ENCODE results near the gene IGHMBP2. TPM values are rescaled to one million over a fixed set of nuclear protein-coding genes. Genes with fewer than 3 reads are reported as not detected.

IGHMBP2 gene
- total RNA-seq, 1 experiment from 2014 or later, result 27.8 TPM

- CTCF ChIA-PET, result no interaction called here
- no peaks in the 10 kb centered on the region for H3K27me3 ChIP-seq (ENCODE audit: control insufficient read depth, insufficient read depth, low read length)
- H3K4me3 ChIP-seq (ENCODE audit: low read depth in 2 of 2, low read length in 2 of 2), result no peak overlapping the region
- intact Hi-C loops (cut with micrococcal nuclease; ENCODE audit: unreplicated experiment), result no loop called here
- no peak for TF ChIP-seq POLR2AphosphoS5 (IDR thresholded peaks at IDR 0.05; ENCODE audit: low read depth, low read length)
- TF ChIP-seq SIN3A (IDR thresholded peaks at IDR 0.05; ENCODE audit: borderline replicate concordance, insufficient read depth, low read depth, low read length), result no peak
- TF ChIP-seq REST (IDR thresholded peaks at IDR 0.05; ENCODE audit: insufficient read depth in 1 of 2, low read depth in 2 of 2, low read length in 1 of 2), result no peak
- no peak for TF ChIP-seq TCF7L2 (IDR thresholded peaks at IDR 0.05; ENCODE audit: low read depth, low read length)
- TF ChIP-seq CTCF (IDR thresholded peaks at IDR 0.05), result no peak
- no peak overlapping the region for H3K27ac ChIP-seq (ENCODE audit: low read length)
- no peaks in the 10 kb centered on the region for H3K36me3 ChIP-seq (ENCODE audit: control insufficient read depth, insufficient read depth, low read length)
- DNase-seq (ENCODE audit: low read depth, low spot score) (no peak), ATAC-seq (no peak; the same call in 1 of the 2 replicates)
- POLR2A ChIA-PET, result interaction anchor here (0.5 to 0.6 kb wide), 2 partner anchors 100 to 246 kb away, joined by 8 to 17 read pairs; no protein-coding TSS in a partner anchor
- peaks cover under 1% of the 10 kb centered on the region; the same call in 1 of the 2 replicates for H3K4me1 ChIP-seq (ENCODE audit: control insufficient read depth, insufficient read depth, low read length)
- BruUV-seq (replicated peaks), result no TSS peak
- H3K9me3 ChIP-seq (ENCODE audit: control insufficient read depth, insufficient read depth, low read depth, low read length), result 0 out of 2 replicates have a peak, but pooled peaks cover 4% of the 10 kb centered on the region
- in situ Hi-C loops (cut with HindIII; ENCODE audit: low pct_unique_long_range_greater_than_20kb, low sequenced_read_pairs), result no loop called here
Measured at GRCh38 chr11:68960294-68961071, 56.8 kb downstream of the IGHMBP2 start.

GRCh38 chr11:68961245-68961644 lies 57.6 kb downstream of the IGHMBP2 start:
- no peak for TF ChIP-seq SIN3A (IDR thresholded peaks at IDR 0.05; ENCODE audit: borderline replicate concordance, insufficient read depth, low read depth, low read length)
- no TSS peak for BruUV-seq (replicated peaks)
- in situ Hi-C loops (cut with HindIII; ENCODE audit: low pct_unique_long_range_greater_than_20kb, low sequenced_read_pairs), result no loop called here
- DNase-seq (ENCODE audit: low read depth, low spot score) (no peak), ATAC-seq (no peak)
- Histone ChIP-seq H3K27me3 (ENCODE audit: control insufficient read depth, insufficient read depth, low read length) (no peaks in the 10 kb centered on the region), H3K9me3 (ENCODE audit: control insufficient read depth, insufficient read depth, low read depth, low read length) (0 out of 2 replicates have a peak, but pooled peaks cover 4% of the 10 kb centered on the region), H3K4me1 (ENCODE audit: control insufficient read depth, insufficient read depth, low read length) (no peaks in the 10 kb centered on the region; the same call in 1 of the 2 replicates), H3K27ac (ENCODE audit: low read length) (no peak overlapping the region), H3K4me3 (ENCODE audit: low read depth in 2 of 2, low read length in 2 of 2) (no peak overlapping the region), H3K36me3 (ENCODE audit: control insufficient read depth, insufficient read depth, low read length) (no peaks in the 10 kb centered on the region)
- intact Hi-C loops (cut with micrococcal nuclease; ENCODE audit: unreplicated experiment), result no loop called here
- ChIA-PET CTCF (no interaction called here), POLR2A (no interaction called here)

Data from Panc1 (cell line).